ENCODE data around the gene OLA1.

OLA1 gene

DNA sequence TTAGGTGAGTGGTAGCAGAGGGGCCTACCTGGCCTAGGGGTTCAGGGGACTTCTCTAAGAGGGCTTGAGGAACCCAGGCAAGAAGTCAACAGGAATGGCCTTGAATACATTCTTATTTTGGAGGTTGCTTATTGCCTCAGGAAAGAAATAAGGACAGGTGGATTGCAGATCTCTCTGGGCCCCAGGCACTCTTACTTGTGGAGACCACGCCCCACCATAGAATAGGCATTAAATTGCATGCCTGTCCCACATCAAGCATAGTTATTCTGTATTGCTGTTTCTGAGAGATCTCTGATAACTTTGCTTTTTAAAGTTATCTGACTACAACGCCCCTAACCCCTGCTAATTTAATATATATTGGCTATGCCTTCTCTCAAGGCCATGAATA is 215.2 kb downstream of the OLA1 start:
- Histone ChIP-seq H3K27ac (no peak overlapping the region), H3K27me3 (no peaks in the 10 kb centered on the region), H3K4me1 (peaks cover 7 to 24% (median 11%) of the 10 kb centered on the region in 4 donors), H3K4me3 (no peak overlapping the region), H3K36me3 (no peaks in the 10 kb centered on the region), H3K9me3 (no peaks in the 10 kb centered on the region)
- intact Hi-C loops (cut with DNase I; ENCODE audit: low total_unique reads) = no loop called here
- TF ChIP-seq, protein P1, sequence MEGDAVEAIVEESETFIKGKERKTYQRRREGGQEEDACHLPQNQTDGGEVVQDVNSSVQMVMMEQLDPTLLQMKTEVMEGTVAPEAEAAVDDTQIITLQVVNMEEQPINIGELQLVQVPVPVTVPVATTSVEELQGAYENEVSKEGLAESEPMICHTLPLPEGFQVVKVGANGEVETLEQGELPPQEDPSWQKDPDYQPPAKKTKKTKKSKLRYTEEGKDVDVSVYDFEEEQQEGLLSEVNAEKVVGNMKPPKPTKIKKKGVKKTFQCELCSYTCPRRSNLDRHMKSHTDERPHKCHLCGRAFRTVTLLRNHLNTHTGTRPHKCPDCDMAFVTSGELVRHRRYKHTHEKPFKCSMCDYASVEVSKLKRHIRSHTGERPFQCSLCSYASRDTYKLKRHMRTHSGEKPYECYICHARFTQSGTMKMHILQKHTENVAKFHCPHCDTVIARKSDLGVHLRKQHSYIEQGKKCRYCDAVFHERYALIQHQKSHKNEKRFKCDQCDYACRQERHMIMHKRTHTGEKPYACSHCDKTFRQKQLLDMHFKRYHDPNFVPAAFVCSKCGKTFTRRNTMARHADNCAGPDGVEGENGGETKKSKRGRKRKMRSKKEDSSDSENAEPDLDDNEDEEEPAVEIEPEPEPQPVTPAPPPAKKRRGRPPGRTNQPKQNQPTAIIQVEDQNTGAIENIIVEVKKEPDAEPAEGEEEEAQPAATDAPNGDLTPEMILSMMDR (IDR thresholded peaks at IDR 0.05) = no peak
- no peak for DNase-seq

GRCh38 chr2:174031226-174031625 is 217.1 kb downstream of the OLA1 start:
- intact Hi-C loops (cut with DNase I; ENCODE audit: low total_unique reads) = no loop called here
- Histone ChIP-seq H3K9me3 (no peaks in the 10 kb centered on the region), H3K4me1 (peaks cover 0 to 5% (median under 1%) of the 10 kb centered on the region in 4 donors), H3K27ac (no peak overlapping the region), H3K36me3 (no peaks in the 10 kb centered on the region), H3K4me3 (no peak overlapping the region), H3K27me3 (no peaks in the 10 kb centered on the region)
- TF ChIP-seq, protein P1 (IDR thresholded peaks at IDR 0.05) = no peak
- no peak for DNase-seq

- TF ChIP-seq, protein P1 (IDR thresholded peaks at IDR 0.05) = no peak
- Histone ChIP-seq H3K4me3 (no peak overlapping the region), H3K36me3 (no peaks in the 10 kb centered on the region), H3K4me1 (peaks cover 0 to 22% (median 14%) of the 10 kb centered on the region in 4 donors), H3K9me3 (no peaks in the 10 kb centered on the region), H3K27me3 (no peaks in the 10 kb centered on the region), H3K27ac (no peak overlapping the region)
- intact Hi-C loops (cut with DNase I; ENCODE audit: low total_unique reads) = no loop called here
- no peak for DNase-seq
Measured at GRCh38 chr2:174028935-174029334, 219.4 kb downstream of the OLA1 start.

GRCh38 chr2:174027956-174028355 is 220.4 kb downstream of the OLA1 start:
- Histone ChIP-seq H3K27ac (no peak overlapping the region), H3K9me3 (no peaks in the 10 kb centered on the region), H3K4me1 (peaks cover 0 to 32% (median 21%) of the 10 kb centered on the region in 4 donors), H3K36me3 (no peaks in the 10 kb centered on the region), H3K27me3 (no peaks in the 10 kb centered on the region), H3K4me3 (no peak overlapping the region)
- DNase-seq = no peak
- TF ChIP-seq, protein P1 (IDR thresholded peaks at IDR 0.05) = no peak
- intact Hi-C loops (cut with DNase I; ENCODE audit: low total_unique reads) = no loop called here

DNA sequence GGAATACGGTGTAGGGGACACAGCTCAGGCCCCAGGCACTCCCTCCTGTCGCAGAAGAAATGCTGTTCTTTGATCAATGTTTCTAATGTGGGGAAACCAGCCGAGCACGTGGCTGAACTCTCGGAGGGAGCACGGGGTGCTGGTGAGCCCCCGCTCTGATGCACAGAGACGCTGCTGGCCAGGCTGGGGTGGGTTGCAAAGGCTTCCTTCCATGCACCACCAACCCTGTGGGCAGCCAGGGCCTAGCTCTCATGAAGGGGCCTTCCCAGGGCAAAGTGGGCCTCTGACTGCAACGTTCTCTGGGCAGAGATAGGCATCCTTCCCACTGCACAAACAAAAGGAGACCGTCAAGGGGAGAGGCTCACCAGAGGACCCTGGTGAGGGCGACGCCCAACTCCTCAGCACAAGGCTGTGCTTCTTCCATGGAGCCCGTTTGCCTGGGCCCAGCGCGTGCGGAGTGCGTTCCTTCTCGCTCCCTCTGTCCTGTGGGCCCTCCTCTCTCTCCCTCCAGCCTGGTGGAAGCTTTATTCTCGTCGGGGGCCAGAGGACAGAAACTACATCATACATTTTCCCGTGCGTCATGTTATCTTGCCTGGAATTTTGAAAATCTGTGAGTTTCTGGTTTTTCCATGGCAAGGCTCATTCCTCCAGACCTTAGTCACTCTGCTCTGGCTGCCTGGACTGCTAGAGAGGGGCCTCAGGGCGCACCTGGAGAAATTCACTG is 222.0 kb downstream of the OLA1 start:
- DNase-seq = no peak
- H3K4me3 ChIP-seq = no peak overlapping the region
- H3K27ac ChIP-seq = peak overlapping the region; percentile 60 to 65
- no peaks in the 10 kb centered on the region for H3K9me3 ChIP-seq
- peaks cover 0 to 34% (median 23%) of the 10 kb centered on the region in 4 donors for H3K4me1 ChIP-seq
- H3K36me3 ChIP-seq = no peaks in the 10 kb centered on the region
- intact Hi-C loops (cut with DNase I; ENCODE audit: low total_unique reads) = no loop called here
- TF ChIP-seq, protein P1 (IDR thresholded peaks at IDR 0.05) = no peak
- no peaks in the 10 kb centered on the region for H3K27me3 ChIP-seq

All from tibial artery (tissue), 4 donors.